ENCODE data around the gene BEND3.

GRCh38 chr6:107102414-107102805 lies 12.9 kb downstream of the BEND3 start:
- TF ChIP-seq KAT2B (IDR thresholded peaks at IDR 0.05; ENCODE audit: low read depth, low read length), result no peak
- TF ChIP-seq TAF1 (IDR thresholded peaks at IDR 0.05; ENCODE audit: control insufficient read depth, extremely low read depth, insufficient read depth, low read length, severe bottlenecking), result no peak
- TF ChIP-seq NFIC (IDR thresholded peaks at IDR 0.05), result no peak
